C4-2B (cell line): ENCODE measurements around the gene HIVEP3.

Source experiments
- ZFX ChIP-seq: fragments of 450-650 bp; IDR thresholded peaks from 2 replicates; pipeline ENCODE4 v1.6.1; 2017
- TF ChIP-seq, protein P1 (sequence below): fragments of 450-650 bp; conservative IDR thresholded peaks from 2 replicates; pipeline ENCODE4 v1.5.1; 2017; ENCODE audit warnings: mild to moderate bottlenecking

DNA sequence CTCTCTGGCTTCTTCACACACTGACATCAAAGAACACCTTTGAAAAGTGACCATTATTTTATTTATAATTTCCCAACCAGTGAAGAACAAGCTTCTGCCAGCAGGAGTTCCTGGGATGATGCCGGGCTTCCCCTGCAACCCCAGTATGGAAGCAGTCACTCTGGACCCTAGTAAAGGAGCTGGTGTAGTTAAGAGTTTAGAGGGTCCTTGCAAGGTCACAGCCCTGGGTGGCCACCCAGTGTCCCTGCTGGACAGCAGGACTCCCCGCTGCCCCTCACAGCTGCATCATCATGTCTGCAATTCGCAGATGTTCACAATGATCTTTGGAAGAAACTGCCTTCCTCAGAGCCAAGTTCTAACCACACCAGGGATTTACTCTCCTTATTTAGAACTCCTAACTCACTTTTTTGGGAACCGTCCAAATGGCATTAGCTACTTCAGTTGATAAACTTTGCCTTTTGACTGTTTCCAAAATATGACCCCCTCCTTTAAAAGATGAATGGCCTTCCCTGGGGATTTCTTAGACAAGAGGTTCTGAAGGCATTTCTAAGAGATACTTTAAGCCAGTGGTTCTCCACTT lies 90.6 kb downstream of the HIVEP3 start:
- TF ChIP-seq, protein P1, sequence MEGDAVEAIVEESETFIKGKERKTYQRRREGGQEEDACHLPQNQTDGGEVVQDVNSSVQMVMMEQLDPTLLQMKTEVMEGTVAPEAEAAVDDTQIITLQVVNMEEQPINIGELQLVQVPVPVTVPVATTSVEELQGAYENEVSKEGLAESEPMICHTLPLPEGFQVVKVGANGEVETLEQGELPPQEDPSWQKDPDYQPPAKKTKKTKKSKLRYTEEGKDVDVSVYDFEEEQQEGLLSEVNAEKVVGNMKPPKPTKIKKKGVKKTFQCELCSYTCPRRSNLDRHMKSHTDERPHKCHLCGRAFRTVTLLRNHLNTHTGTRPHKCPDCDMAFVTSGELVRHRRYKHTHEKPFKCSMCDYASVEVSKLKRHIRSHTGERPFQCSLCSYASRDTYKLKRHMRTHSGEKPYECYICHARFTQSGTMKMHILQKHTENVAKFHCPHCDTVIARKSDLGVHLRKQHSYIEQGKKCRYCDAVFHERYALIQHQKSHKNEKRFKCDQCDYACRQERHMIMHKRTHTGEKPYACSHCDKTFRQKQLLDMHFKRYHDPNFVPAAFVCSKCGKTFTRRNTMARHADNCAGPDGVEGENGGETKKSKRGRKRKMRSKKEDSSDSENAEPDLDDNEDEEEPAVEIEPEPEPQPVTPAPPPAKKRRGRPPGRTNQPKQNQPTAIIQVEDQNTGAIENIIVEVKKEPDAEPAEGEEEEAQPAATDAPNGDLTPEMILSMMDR = no peak
- no peak for TF ChIP-seq ZFX
